GM18507 (cell line): ENCODE data around the gene SLC6A8.
"Not testable (repeated sequence)": the region's sequence is repeated elsewhere in the genome, so short reads cannot be mapped to it uniquely, and the experiment has no call there.

ENCODE experiments used
- DNase-seq: peaks from one replicate; pipeline ENCODE4 v3.0.0; 2011; ENCODE audit warnings: low read depth; ENCODE audit not compliant: insufficient read length; ENCODE audit errors: extremely low spot score
- FAIRE-seq: peaks from 2 replicates; lab custom pipeline; 2011; peaks lifted over from hg19 to GRCh38; lab: Jason Lieb, UNC

SLC6A8 gene

DNA sequence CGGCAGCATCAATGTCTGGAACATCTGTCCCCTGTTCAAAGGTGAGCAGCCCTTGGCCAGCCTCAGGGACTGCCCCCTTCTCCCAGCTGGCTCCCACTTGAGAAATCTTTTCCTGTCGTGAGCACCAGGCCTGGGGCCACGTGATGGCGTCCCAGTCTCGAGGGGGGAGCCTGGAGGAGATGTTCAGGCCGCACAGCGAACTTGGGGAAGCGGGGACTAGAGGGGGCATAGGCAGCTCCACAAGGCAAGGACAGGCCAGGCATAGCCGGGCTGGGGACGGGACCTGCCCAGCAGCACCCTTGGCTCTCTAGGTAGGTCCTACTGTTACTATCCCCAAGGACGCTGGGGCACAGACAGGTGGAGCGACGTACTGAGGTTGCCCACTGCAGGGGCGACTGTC lies 2.7 kb downstream of the SLC6A8 start:
- no peak for DNase-seq
- FAIRE-seq = no peak

DNA sequence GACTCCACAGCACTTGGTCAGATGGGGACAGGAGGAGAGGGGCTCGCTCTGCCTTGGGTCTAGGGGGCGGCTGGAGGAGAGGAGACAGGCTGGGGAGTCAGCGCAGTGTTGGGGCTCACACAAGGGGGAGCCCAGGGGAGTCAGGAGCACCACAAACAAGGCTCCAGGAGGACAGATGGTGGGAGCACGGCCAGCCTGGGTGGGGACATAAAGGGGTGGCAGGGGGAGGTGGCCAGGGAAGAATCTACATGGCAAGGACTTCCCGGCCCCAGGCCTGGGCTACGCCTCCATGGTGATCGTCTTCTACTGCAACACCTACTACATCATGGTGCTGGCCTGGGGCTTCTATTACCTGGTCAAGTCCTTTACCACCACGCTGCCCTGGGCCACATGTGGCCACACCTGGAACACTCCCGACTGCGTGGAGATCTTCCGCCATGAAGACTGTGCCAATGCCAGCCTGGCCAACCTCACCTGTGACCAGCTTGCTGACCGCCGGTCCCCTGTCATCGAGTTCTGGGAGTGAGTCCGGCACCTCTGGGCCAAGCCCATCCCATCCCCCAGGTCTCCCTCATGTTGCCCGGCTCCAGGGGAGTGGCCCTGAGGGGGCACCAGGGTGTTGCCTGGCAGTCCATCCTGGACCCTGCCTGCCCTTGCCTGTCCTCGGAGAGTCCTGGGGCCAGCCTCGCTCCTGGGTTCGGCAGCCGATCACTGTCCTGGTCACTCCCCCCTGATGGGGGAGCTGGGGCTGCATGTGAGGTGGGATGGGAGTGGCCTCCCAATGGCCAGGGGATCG lies 3.5 kb downstream of the SLC6A8 start:
- DNase-seq, FAIRE-seq: not testable (repeated sequence)

DNA sequence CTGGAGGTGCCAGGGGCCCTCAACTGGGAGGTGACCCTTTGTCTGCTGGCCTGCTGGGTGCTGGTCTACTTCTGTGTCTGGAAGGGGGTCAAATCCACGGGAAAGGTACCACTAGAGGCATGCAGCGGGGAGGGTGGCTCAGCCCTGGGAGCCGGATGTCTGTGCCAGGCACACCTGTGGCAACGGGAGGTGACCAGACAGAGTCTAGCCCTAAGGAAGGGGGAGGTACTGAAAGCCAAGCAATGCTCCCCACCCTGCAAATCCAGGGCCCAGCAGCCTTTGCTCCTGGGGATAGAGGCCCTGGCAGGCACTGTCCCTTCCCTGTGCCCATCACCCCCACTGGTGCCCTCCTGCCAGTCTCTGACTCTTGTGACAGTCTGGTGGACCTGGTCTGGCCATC lies 4.3 kb downstream of the SLC6A8 start:
- DNase-seq (no peak), FAIRE-seq (no peak)

DNA sequence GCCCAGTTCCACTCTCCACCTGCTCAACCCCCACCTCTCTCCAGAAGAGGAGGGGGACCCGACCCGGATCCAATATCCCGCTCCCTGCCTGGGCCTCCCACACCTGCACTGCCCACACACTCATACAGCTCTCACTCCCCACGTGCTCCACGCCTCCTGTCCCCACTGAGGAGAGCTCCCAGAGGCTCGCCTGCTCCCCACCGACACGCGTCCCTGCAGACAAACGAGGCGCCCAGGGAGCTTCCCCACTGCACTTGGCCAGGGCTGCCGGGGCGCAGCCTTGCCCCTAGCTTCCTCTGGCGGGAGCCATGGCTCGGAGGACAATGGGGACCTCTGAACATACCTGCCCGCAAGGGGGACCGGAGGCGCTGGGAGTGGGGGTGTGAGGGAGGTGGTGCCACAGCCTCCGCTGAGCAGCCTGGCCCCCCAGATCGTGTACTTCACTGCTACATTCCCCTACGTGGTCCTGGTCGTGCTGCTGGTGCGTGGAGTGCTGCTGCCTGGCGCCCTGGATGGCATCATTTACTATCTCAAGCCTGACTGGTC lies 5.0 kb downstream of the SLC6A8 start:
- no peak for DNase-seq
- FAIRE-seq = no peak

DNA sequence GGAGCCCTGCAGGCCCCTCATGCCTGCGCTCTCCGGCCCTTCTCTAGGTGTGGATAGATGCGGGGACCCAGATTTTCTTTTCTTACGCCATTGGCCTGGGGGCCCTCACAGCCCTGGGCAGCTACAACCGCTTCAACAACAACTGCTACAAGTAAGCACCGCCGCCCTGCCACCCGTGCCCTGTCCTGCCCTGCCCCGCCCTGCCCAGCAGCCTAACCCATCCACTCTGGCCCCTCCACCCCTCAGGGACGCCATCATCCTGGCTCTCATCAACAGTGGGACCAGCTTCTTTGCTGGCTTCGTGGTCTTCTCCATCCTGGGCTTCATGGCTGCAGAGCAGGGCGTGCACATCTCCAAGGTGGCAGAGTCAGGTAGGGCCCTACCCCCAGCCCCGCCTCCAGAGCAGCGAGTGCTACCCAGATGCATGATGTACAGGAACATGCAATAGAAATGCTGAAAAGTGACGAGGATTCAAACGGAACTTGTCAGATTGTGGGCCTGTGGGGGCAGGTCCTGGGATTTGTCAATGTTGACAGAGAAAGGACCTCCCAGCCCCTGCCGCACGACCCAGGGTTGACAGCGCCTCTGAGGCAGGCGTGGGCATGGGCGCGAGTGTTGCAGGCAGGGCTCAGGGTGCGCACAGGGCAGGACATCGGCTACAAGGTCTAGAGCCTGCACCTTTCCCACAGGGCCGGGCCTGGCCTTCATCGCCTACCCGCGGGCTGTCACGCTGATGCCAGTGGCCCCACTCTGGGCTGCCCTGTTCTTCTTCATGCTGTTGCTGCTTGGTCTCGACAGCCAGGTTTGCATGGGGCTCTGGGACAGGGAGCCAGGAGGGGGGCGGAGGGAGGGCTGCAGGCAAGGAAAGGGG lies 5.7 kb downstream of the SLC6A8 start:
- FAIRE-seq = no peak
- no peak for DNase-seq

DNA sequence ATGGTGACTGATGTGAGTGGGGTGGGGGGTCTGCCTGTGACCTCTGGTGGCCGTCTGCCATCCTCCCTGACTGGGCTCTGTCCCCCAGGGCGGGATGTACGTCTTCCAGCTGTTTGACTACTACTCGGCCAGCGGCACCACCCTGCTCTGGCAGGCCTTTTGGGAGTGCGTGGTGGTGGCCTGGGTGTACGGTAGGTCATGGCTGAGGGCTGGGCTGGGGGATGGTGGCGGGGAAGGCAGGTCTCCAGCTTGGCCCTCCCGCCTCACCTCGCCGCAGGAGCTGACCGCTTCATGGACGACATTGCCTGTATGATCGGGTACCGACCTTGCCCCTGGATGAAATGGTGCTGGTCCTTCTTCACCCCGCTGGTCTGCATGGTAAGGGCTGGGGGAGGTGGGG lies 6.5 kb downstream of the SLC6A8 start:
- not testable (repeated sequence) for FAIRE-seq

DNA sequence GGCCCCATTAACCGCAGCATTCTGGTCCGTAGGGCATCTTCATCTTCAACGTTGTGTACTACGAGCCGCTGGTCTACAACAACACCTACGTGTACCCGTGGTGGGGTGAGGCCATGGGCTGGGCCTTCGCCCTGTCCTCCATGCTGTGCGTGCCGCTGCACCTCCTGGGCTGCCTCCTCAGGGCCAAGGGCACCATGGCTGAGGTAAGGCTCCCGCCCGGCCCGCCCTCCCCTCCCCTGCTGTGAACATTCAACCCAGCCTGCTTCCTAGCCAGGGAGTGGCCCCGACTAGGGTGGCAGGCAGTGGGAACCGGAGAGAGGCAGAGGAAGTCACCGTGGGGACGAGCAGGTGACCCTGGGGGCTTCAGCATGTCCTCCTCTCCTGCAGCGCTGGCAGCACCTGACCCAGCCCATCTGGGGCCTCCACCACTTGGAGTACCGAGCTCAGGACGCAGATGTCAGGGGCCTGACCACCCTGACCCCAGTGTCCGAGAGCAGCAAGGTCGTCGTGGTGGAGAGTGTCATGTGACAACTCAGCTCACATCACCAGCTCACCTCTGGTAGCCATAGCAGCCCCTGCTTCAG lies 7.1 kb downstream of the SLC6A8 start:
- FAIRE-seq (no peak), DNase-seq (no peak)

More for the DNA sequence above, 6.5 kb downstream of the SLC6A8 start:
- not testable (repeated sequence) for DNase-seq

DNA sequence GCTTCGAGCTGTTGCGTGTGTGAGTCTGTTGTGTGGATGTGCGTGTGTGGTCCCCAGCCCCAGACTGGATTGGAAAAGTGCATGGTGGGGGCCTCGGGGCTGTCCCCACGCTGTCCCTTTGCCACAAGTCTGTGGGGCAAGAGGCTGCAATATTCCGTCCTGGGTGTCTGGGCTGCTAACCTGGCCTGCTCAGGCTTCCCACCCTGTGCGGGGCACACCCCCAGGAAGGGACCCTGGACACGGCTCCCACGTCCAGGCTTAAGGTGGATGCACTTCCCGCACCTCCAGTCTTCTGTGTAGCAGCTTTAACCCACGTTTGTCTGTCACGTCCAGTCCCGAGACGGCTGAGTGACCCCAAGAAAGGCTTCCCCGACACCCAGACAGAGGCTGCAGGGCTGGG lies 8.4 kb downstream of the SLC6A8 start:
- FAIRE-seq = no peak
- no peak for DNase-seq

DNA sequence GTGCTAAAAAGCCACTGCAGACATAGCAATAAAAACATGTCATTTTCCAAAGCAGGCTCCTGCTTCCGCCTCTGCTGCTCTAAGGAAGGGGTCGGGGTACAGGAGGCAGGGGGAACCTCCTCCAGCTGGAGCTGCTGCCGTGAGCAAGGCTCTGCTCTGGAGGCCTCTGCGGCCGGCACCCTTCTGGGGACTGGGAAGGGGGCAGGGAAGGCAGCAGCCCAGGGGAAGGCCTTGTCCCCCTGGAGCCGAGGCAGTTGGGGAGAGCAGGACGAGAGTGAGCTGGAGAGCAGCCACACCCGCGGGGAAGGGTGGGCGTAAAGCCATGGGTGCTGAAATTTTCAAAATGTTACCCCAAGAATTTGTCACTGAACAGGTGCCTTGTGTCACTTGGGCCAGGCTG lies 8.8 kb downstream of the SLC6A8 start:
- not testable (repeated sequence) for FAIRE-seq, DNase-seq

DNA sequence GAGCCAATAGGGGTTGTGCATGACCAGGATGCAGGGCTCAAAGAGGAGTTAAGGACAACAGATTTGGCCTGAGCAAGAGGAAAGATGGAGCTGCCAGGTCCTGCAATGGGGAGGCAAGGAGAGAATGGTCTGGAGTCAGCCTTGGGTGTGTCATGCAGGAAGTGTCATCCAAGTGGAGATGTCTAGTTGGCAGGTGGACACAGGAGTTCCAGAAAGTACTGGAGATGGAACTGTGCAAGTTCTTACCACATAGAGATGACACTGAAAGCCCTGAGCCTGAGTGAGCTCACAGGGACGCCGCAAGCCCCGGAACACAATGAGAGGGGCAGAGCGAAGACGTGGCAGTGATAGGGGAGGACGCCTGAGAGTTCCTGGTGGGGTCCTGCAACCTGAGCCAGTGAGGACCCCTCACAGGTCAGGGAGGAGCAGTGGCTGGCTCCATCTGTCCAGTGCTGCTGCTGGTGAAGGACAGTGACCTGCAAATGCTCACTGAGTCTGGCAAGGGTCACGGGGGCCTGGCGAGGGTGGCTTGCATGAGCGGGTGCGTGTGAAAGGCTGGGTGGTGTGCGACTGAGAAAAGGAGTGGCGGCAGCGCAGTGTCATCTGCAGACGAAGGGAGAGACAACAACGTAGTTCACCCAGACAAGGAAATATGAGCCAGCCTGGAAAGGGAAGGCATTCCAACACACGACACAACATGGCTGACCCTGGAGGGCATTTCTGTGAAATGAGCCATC lies 9.4 kb downstream of the SLC6A8 start:
- not testable (repeated sequence) for DNase-seq, FAIRE-seq

DNA sequence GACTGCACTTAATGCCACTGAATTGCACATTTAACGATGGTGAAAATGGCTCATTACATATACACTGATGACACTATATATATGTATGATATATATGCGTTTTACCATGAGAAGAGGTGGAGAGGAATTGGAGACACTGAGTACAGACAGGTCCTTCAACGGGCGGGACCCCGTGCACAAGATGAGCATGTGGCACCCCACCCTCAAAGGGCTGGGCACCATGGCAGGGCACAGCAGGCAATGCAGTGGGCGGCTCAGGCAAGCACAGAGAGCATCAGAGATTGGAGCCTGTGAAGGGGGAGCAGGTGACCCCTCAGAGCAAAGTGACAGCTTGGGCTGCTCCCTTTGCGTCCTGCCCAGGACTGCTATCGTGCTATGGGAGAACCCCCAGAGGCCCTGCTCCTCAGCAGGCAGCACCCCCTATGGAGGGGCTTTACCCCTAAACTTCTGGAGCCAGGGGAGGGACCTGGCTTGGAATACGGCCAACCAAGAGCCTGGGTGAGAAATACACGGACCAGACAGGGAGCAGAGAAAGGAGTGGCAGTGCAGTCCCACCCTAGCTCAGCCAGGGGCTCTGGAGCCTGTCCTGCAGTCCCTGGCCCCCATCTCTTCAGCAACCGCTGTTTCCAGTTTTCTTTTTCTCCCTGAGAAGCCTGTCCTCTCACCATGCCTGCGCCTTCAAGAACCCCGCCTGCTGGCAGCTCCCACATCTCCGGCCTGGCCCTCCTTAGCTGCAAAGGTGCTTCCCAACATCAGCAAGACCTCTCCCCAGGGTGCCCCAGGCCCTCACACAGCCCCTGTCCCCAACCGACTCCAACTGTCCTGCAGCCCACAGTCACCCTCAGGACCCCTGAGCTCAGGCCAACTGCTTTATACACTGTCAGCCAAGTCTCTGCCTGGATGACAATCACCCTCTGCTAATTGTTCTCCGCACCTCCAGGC lies 10.5 kb downstream of the SLC6A8 start:
- FAIRE-seq (no peak), DNase-seq (no peak)

DNA sequence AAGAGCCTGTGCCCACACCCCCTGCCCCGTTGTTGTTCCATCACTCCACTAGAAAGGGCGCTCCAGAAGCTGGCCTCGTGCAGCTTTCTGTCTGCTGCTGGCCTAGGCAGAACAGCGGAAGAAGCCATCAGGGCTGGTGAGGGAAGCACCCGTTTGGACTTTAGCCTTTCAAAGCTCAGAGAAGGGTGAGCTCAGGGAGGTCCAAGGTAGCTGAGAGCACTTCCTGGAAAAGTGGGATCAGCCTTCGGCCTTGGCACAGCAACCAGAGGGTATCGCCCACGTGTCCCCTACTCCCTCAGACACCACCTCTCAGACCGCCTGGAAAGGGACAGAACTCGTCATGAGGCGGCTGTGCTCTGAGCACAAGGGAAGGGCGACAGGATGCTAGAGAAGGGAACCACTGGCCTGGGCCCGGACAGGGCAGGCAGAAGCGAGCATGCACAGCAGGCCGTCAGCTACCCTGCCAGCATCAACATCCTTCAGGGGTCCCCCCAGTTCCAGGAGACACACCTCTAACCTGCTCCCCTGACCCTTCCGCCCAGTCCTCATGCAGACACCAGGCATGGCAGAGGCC lies 11.6 kb downstream of the SLC6A8 start:
- FAIRE-seq = not testable (repeated sequence)

DNA sequence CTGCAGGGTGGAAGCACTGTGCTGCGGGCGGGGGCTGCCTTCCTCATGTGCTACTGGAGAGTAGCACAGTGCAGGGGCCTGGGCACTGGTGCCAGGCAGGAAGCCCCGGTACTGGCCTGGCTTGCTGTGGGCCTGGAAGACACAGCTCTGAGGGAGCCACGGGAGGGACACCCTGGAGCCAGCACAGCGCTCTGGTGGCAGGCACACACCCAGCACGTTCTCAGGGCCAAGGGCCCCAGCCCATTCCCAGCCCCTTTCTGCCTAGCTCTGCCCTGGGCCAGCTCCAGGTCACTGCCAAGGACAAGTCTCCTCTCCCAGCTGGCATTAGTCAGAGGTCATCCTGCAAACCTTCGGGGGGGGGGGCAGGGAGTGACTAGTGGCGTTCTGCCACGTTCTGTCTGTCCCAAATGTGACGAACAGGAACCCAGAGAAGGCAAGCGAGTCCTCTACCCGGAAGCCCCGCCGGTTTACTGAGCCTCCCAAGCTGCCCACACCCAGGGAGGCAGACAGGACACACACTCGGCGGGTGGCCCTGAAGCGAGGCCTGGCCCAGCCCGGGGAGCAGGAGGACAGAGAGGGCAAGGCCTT lies 12.2 kb downstream of the SLC6A8 start:
- not testable (repeated sequence) for FAIRE-seq, DNase-seq

More for the DNA sequence above, 11.6 kb downstream of the SLC6A8 start:
- not testable (repeated sequence) for DNase-seq

DNA sequence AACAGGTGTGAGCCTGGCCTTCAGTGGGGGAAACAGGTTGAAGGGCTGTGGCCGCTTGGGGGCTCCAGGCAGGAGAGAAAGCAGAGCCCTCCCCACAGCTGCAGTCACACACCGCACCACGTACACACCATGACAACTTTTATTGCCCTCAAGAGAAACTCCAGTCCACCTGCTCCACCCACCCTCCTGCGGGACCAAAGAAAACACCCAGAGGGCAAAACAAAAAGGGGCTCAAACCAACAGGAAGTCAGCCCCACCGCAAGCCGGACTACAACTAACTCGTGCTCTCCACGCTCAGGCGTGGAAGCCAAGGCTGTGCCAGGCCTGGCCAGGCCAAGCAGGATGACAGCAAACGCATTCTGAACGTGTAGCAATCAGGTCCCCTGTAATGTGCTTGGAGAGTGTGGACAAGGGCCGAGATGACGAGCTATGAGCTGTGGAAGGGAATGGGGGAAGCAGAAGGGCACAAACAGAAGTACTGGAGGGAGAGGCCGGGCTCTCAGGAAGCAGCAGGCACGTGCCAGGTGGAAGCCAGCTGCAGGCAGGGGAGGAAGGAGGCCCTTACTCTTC lies 12.7 kb downstream of the SLC6A8 start:
- DNase-seq = no peak
- no peak for FAIRE-seq

DNA sequence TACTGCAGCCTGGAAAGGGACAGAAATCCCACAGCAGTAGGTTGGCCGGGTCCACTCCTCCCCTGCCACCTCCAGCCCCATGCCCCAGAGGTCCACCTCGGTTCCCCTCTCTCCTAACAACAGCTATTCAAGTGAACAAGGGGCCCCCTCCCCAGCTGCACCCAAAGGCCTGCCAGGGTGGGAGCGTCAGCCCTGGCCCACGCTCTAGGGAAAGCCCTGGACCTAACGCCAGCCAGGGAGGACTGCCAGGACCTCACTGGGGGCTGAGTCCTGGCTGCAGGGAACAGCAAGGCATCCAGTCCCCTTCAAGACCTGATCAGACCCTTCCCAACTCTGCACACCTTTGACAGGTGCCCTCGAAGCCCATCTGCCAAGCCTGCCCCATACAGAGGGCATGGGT lies 13.2 kb downstream of the SLC6A8 start:
- DNase-seq (no peak), FAIRE-seq (no peak)

DNA sequence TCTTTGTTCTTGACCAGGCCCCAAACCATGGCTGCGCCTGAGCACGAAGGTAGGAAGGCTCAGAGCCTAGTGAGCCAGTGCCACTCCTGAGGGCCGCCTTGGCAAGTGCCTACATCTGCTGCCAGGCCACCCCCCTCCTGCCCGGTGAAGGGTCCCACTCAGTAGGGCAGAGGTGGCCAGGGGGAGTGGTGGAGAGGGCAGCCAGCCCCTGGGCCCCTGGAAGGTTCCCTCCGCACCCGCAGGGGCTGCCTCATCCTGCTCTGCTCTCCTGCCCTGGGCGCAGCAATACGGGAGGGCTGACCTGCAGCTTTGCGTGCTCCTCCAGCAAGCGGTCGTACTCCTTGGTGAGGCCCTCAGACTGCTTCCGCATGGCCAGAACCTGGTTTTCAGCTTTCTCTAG lies 14.0 kb downstream of the SLC6A8 start:
- DNase-seq = no peak
- FAIRE-seq = no peak

DNA sequence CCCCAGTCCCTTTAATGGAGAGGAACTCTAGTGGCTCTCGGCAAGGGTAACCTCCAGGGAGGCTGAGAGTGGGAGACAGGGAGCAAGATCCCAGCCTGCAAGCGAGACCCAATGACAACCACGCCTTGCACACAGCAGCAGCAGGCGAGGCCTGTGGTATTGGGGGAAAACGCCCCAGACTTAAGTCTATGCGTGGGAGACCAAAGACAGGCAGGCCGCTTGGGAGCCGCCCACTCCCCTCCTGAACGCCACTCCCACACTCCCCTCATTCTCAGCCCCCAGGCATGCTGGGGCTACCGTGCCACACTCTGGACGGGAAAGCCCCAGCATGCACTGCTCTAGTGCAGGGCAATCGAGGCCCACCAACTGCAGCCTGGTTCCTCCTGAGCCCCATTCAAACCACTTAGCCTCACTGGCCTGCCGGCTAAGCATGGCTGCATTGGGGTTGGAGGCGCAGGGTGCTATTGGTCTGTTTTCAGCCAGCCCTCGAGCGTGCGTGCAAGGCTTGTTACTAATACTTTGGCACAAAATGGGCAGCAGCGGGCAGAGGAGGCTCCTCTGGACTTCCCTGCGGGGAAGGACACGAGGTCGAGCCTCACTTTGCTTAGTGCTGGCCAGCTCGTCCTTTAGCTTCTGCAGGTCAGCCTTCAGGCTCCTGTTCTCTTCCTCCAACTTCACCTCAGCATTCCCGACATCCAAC lies 14.8 kb downstream of the SLC6A8 start:
- DNase-seq (no peak), FAIRE-seq (no peak)
